ENCODE measurements around the gene DAO.
A peak's percentile ranks its signal among the peaks of the same experiment; 100 is the strongest.
"Not testable (repeated sequence)": the region's sequence is repeated elsewhere in the genome, so short reads cannot be mapped to it uniquely, and the experiment has no call there.

DAO gene

DNA sequence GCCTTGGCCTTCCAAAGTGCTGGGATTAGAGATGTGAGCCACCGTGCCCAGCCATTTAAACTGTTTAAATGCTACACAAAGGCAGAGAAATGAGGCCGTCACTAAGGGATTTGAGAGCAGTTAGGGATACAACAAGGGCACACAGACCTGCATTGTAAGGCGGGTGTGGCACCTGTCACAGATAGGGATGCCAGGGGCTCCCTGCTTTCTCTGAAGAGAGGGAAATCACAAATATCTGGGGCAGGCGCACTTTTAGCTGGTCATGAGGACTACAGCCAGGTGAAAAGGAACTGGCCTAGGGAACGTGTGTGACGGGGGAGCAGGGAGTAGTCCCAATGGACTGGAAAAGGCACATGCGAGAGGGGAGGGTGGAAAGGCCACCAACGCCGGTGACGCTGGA lies 32.2 kb upstream of the DAO start:
- intact Hi-C loops (cut with DNase I): no loop called here

DNA sequence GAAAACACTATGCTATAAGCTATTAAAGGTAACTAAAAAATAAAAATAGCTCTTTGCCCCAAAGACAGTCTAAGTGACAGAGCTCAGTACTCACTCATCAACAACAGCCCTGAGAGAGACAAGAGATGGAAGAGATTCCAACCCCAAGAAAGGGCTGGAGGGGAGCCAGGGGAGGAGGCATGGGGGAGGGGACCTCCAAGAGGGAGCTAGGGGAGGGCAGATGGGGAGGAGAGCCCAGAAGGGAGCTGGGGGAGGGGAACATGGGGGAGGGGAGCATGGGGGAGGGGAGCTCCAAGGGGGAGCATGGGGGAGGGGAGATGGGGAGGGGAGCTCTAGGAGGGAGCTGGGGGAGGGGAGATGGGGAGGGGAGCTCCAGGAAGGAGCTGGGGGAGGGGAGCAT lies 30.2 kb upstream of the DAO start:
- DNase-seq: no peak
- intact Hi-C loops (cut with DNase I): loop anchor here (10.0 kb wide), 1 partner anchor 45 kb away; no protein-coding TSS in a partner anchor

More for the DNA sequence above, 32.2 kb upstream of the DAO start:
- no peak for DNase-seq

DNA sequence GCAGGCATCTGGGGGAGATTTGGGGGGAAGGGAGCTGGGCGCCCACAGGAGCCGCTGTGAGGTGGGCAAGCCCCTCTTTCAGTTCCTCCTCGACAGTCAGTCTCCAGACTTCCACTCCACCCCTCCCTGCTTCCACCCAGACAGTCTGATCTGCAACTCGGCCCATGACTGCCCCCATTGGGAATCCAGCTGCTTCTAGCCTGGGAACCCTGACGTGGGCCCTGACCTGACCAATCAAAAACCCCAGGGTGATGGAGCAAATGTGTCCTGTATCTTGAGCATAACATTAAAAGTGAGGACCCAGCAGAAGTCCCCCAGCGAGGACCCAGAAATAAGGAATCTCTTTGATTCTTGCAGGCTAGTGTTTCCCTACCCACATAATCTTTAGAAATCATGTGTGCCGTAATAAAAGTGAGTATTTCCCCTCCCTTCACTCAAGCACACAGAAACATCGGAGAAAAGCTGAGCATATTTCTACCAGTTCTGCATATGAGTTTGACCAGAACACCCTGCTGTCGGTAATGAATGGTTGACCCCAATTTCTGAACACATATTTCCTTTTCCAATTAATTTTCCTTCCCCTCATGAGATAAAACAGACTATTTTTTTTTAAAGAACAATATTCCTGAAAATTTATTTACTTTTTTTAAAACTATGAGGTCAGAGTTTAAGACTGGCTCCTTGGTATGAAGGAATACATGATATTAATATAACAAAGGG lies 28.9 kb upstream of the DAO start:
- peak in 3 of 10 donors; percentile 38 to 89 (median 42) for DNase-seq
- intact Hi-C loops (cut with DNase I): loop anchor here (10.0 kb wide), 1 partner anchor 46 kb away; no protein-coding TSS in a partner anchor

DNA sequence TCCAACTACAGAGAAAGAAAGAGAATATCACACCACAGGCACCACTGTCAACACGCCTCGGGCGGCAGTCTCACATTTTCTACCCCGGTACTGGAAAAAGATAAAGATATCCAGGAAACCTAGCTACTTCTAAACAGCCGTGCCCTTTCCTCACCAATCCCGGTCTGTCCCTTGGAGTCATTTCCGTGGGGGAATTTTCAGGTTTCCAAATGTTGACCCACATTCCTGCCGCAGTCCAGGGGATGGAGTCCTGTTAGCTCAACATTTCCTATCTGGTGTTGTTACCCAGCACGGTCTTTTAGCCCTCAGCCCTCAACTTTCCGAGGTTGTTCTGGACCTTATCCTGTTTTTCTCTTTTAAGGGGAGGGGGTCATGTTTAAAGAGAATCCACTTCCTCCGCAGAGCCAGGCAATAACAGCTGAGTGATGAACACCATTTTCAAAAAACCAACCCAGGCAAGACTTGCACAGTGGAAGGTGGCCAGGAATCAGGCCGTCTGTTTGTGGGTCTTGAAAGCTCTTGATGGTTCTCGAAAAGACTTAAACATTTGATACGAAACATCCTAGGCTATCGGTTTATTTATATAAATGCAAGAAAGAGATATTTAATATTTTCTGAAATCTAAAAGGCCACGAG lies 27.1 kb upstream of the DAO start:
- intact Hi-C loops (cut with DNase I): loop anchor here (10.0 kb wide), 1 partner anchor 48 kb away; no protein-coding TSS in a partner anchor
- DNase-seq: no peak

DNA sequence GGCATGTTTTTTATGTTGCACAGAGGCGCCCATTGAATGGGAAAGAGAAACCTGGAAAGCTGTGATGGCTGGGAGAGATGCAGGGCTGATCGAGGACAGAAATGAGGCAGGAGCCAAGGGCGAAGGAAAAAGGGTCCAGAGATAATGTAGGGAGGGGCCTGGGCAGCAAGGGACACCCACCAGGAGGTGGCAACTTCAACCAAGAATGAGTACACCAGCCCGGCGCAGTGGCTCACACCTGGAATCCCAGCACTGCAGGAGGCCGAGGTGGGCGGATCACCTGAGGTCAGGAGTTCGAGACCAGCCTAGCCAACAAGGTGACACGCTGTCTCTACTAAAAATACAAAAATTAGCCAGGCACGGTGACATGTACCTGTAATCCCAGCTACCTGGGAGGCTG lies 26.5 kb upstream of the DAO start:
- DNase-seq: no peak
- intact Hi-C loops (cut with DNase I): loop anchor here (10.0 kb wide), 1 partner anchor 49 kb away; no protein-coding TSS in a partner anchor

DNA sequence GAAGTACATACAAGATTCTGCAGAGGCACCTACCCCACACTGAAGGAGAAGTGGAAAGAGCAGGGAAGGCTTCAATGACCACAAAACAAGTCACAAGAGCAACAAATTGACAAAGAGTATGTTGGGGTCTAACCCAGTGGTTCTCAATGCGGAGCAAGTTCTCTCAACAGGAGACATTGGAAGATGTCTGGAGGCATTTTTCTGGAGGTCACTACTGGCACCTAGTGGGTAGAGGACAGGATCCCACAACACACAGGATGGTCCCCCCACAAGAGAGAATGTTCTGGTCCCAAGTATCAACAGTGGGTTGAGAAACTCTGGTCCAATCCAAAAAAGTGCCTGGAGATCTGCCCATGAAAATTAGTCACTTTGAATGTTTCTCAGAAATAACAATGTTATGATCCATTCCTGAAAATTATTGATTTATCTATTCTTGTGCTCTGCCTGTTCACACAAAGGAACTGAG lies 25.9 kb upstream of the DAO start:
- DNase-seq: no peak
- intact Hi-C loops (cut with DNase I): loop anchor here (10.0 kb wide), 1 partner anchor 49 kb away; no protein-coding TSS in a partner anchor

DNA sequence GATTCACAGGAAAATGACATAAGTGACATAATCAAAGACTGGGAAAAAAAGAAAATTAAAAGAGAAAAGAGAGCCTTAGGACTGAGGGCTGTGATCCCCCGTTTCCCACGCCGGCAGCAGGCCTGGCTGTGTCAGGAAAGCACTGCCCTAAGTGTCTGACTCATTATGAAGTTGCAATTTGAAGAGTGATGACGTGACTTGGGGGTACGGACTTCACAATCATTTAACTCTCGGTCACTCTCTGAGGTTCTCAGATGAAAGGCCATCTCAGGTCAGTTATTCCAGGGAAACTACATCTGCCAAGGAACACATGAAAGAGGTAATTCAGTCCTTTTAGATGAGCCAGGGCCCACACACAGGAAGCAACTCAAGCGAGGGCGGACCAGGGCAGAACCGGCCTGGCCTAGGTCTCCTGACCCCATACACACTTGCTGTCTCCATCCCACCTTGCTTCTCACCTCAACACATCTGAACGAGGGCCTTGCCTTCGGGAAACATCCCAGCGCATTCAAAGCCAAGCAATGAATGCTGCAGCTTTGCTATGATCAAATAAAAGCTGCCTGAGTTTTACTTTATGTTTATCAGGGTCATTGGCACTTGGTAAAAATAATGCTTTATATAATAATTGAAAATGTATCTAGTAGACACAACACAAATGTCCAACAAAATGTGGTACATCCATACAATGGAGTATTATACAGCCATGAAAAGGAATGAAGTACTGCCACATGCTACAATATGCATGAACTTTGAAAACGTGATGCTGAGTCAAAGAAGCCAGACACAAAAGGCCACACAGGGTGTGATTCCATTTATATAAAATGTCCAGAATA lies 25.2 kb upstream of the DAO start:
- intact Hi-C loops (cut with DNase I): loop anchor here (10.0 kb wide), 1 partner anchor 50 kb away; no protein-coding TSS in a partner anchor
- no peak for DNase-seq

DNA sequence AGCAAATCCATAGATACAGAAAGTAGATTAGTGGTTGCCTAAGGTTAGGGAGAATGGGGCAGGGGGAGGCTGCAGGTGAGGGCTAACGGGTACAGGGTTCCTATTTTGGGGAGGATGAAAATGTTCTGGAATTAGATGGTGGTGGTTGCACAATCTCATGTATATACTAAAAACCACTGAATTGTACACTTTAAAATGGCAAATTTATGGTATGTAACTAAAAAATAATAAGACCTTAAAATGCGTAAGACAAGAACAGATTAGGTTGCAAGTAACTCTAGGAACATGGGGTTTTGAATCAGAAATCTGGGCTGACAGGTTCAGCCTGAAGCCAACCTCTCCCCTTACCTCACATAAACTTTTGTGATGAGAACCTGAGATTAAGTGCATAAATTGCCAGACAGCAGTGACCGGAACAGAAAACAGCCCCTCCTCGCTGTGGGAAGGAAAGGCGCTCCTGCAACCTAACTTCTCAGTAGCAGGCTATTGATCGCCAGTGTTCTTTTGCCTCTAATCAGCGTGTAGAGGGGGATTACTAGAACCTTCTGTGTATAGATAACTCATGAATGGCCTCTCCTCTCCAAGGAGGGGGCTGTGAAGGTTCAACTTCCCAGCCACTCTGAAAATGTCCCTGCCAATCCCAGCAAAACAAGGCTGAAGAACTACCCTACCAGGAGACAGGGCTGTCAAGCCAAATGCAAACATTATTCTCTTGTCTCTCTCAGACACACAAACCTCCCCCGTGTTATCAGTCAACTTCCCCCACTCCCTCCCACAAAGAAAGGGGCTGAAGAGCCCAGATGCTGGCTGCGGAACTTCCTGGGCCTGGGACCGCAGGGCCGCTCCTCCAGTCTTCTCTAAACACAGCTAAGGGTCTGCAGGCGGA lies 24.4 kb upstream of the DAO start:
- intact Hi-C loops (cut with DNase I): loop anchor here (10.0 kb wide), 1 partner anchor 51 kb away; no protein-coding TSS in a partner anchor
- no peak for DNase-seq

DNA sequence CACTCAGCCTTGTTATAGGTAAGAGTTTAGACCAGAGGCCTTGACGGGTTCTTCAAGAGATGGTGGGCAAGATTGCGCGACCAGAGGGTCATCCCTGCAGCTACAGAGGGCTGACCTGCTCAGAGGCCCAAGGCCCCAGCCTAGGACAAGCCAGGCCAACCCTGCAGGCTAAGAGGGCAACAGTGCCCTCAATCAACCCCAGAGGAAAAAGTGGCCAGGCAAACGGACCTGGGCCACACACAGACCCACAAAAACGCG lies 23.8 kb upstream of the DAO start:
- DNase-seq: no peak
- intact Hi-C loops (cut with DNase I): loop anchor here (10.0 kb wide), 1 partner anchor 51 kb away; no protein-coding TSS in a partner anchor

DNA sequence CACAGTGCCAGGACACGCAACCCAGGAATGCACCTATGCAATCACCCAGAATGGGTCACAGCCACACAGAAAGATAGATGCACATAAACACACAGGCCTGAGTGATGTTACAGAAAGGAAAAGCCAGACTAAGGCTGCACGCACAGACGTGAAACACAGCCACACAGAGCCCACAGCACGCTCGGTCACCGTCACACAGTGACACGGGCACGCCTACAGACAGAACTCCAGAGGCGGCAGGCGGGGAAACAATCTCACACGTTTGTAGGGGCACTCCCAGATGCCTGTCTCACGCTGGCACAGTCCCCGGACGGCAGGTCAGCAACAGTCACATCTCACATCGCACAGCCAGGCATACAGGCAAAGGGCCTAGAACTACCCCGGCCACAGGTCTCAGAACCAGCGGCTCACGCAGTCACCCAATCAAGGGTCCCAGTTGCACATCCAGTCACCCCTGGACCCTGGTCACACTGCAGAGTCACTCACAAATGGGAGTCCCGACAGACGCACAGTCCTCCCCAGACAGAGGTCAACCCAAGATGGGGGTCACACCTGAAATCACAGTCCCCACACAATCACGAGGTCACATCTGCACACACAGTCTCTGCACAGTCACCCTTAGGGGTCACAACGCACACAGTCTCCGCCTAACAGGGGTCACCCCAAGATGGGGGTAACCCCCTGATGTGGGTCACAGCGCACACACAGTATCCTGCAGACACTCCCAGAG lies 23.3 kb upstream of the DAO start:
- peak in 9 of 10 donors; percentile 41 to 92 (median 59) for DNase-seq
- intact Hi-C loops (cut with DNase I): loop anchor here (10.0 kb wide), 1 partner anchor 52 kb away; no protein-coding TSS in a partner anchor

DNA sequence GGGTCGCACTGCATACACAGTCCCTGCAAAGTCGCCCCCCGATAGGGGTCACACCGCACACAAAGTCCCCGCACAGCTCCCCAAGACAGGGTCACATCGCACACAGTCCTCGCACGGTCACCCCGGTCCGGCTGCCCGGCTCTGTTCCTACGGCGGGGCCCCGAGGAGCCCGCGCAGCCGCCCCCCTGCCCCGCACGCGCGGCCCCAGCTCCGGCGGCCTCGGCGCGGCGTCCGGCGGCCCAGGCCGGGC lies 22.8 kb upstream of the DAO start:
- intact Hi-C loops (cut with DNase I): loop anchor here (10.0 kb wide), 1 partner anchor 52 kb away; no protein-coding TSS in a partner anchor
- DNase-seq: no peak

DNA sequence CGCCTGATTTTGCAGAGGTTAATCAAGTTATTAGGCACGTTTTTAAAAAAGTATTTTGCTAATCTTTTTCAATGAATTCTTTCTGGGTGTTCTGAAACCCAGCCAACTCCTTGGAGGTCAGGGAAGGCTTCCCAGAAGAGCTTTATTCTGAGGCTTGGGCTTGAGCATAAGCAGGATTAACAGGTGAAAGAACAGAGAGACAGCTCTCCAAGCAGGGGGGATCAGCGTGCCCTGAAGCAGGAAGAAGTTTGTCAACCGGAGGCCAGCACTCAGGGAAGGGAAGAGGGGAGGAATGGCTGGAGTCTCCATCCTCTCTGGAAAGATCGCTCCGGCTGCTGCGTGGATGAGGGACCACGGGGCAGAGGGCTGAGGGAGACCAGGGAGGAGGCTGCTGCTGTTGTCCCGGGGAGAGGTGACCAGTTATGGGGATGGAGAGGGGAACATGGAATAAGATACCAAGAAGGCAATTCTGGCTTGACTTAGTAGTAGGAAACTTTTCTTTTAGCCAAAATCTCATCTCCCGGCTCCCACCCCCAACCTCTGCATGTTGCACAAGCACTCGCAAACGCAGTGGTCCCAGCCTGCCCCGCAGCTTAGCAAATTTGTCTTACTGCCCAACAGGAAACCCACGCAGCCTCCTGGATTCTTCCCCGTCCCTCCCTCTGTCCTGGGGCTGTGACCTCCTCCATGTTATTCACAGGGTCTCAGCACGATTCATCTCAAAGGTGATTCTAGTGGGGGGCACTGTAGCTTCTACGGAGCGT lies 21.4 kb upstream of the DAO start:
- intact Hi-C loops (cut with DNase I): loop anchor here (10.0 kb wide), 1 partner anchor 54 kb away; no protein-coding TSS in a partner anchor
- no peak for DNase-seq

DNA sequence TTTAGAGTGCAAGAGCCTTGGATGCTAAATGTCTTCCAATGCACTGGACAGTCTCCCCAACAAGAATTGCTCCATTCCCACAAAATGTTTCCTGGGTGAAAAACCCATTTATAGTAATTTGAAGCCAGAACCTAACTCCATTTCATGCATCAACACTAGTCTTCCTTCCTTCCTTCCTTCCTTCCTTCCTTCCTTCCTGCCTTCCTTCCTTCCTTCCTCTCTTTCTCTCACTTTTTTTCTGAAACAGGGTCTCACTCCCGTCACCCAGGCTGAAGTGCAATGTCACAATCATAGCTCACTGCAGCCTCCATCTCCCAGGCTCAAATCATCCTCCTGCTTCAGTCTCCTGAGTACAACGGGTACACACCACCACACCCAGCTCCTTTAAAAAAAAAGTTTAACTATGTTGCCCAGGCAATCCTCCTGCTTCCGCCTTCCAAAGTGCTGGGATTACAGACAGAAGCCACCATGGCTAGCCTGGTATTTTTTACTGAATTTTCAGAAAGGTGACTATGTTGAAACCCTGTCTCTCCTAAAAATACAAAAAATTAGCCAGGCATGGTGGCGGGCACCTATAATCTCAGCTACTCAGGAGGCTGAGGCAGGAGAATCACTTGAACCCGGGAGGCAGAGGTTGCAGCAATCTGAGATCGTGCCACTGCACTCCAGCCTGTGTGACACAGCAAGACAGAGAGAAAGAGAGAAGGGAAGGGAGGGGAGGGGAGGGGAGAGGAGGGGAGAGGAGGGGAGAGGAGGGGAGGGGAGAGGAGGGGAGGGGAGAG lies 20.6 kb upstream of the DAO start:
- not testable (repeated sequence) for DNase-seq
- intact Hi-C loops (cut with DNase I): loop anchor here (10.0 kb wide), 1 partner anchor 55 kb away; no protein-coding TSS in a partner anchor

DNA sequence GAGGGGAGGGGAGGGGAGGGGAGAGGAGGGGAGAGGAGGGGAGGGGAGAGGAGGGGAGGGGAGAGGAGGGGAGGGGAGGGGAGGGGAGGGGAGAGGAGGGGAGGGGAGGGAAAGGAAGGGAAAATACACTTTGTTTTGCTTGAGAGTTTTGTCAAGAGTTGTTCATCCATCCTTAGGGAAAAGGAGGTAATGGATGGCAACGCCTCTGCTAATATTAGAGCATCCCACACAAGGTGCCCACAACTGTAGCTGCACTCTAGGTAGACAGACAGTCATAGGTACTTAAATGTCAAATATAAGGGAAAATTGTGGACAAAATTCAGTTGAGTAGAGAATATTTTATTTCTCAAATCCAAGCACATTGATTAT lies 20.0 kb upstream of the DAO start:
- no peak for DNase-seq
- intact Hi-C loops (cut with DNase I): loop anchor here (10.0 kb wide), 1 partner anchor 55 kb away; no protein-coding TSS in a partner anchor

DNA sequence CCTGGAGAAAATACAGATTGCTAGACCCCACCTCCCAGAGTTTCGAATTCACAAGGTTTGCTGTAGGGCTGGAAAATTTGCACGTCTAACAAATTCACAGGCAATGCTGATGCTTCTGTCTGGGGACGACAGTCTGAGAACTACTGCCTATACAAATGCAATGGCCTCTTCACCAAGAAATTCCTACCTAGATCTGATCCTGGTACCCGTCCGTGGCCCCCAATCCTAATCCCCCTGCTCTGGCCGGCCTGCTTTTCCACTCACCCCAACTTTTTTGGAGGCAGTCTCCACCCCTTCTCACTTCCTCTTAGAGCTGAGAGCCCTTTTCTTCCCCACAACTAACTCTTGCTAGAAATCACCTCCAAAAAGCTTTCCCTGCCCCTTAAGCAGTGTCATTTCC lies 19.4 kb upstream of the DAO start:
- intact Hi-C loops (cut with DNase I): no loop called here
- DNase-seq: no peak

DNA sequence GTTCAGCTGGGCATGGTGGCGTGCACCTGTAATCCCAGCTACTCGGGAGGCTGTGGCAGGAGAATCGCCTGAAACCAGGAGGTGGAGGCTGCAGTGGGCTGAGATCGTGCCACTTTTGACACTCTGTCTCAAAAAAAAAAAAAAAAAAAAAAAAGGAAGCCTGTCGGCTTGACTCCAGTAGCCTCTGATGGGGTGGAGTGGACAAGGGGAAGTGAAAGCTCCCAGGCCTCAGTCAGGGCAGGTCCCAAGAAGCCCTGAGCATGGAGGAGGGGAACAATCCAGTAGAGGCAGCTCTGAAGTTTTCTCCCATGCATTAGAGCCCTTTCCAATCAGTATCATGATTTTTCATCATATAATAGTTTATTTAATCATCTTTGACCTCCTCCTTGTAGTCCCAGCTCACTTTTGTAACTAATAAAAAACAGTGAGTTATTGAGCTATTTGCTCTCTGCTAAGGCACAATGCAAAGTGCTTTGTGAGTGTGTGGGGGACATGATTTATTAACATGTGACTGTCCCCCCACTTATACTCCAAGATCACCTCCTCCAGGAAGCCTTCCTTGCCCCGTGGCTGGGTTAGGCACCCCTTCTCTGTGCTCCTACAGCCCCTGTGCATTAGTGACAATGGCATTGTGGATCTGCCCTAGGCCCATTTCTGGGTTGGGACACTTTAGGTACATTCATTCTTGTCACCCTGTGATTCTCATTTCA lies 17.9 kb upstream of the DAO start:
- intact Hi-C loops (cut with DNase I): no loop called here
- DNase-seq: no peak

DNA sequence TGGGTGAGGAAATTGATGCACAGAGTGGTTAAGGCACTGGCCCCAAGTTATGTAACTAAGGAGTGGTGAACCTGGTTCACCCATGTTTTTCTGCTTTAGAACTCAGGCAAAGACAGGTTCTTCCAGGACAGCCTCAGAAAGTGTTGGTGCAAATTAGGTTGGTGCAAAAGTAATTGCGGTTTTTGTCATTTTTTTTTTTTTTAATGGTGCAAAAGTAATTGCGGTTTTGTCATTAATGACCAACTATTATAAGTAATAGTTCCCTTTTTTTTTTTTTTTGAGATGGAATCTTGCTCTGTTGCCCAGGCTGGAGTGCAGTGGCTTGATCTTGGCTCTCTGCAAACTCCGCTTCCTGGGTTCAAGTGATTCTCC lies 17.3 kb upstream of the DAO start:
- intact Hi-C loops (cut with DNase I): no loop called here

More for the DNA sequence above, 17.3 kb upstream of the DAO start:
- DNase-seq: no peak

All from posterior cingulate gyrus (tissue), 11 donors.